Endodermal cell (in vitro differentiated cells): ENCODE data around the gene ELAVL2. TPM values are rescaled to one million over a fixed set of nuclear protein-coding genes. Genes with fewer than 3 reads are reported as not detected.
A peak's percentile ranks its signal among the peaks of the same experiment; 100 is the strongest.

Experiments used
- DNase-seq: peaks from one replicate; pipeline ENCODE4 v3.0.0-alpha.2; 2017
- H3K27ac ChIP-seq: 2 replicates; pipeline ENCODE4 v1.5.1; 2013; ENCODE audit warnings: mild to moderate bottlenecking, low read depth, low read length, moderate library complexity
- H3K27me3 ChIP-seq: 2 replicates; pipeline ENCODE4 v1.6.1; 2013; ENCODE audit warnings: mild to moderate bottlenecking, low read length, moderate library complexity; ENCODE audit not compliant: insufficient read depth, control insufficient read depth, poor library complexity, severe bottlenecking
- H3K36me3 ChIP-seq: 2 replicates; pipeline ENCODE4 v1.7.0; 2013; ENCODE audit warnings: mild to moderate bottlenecking, low read length, moderate library complexity; ENCODE audit not compliant: control insufficient read depth, insufficient read depth
- H3K4me1 ChIP-seq: one replicate; pipeline ENCODE4 v1.7.0; 2013; ENCODE audit warnings: low read length; ENCODE audit not compliant: control insufficient read depth, insufficient read depth
- H3K4me3 ChIP-seq: 2 replicates; pipeline ENCODE4 v1.5.1; 2013; ENCODE audit warnings: mild to moderate bottlenecking, low read length, moderate library complexity
- H3K9ac ChIP-seq: 2 replicates; pipeline ENCODE4 v1.6.1; 2013; ENCODE audit warnings: mild to moderate bottlenecking, low read length, moderate library complexity; ENCODE audit not compliant: poor library complexity, severe bottlenecking; ENCODE audit errors: extremely low read depth
- H3K9me3 ChIP-seq: 2 replicates; pipeline ENCODE4 v1.6.1; 2013; ENCODE audit warnings: mild to moderate bottlenecking, low read length, moderate library complexity; ENCODE audit not compliant: control insufficient read depth
- H3K27ac Mint-ChIP-seq: 2 replicates; pipeline ENCODE4 v1.8.0; 2020; ENCODE audit warnings: mixed read lengths
- H3K27me3 Mint-ChIP-seq: 2 replicates; pipeline ENCODE4 v1.8.0; 2021; ENCODE audit warnings: mild to moderate bottlenecking, mixed read lengths; ENCODE audit not compliant: insufficient read depth
- H3K36me3 Mint-ChIP-seq: 2 replicates; pipeline ENCODE4 v1.8.0; 2020; ENCODE audit warnings: low read depth, mixed read lengths
- H3K4me1 Mint-ChIP-seq: 2 replicates; pipeline ENCODE4 v1.8.0; 2020; ENCODE audit warnings: mixed read lengths
- H3K4me3 Mint-ChIP-seq: 2 replicates; pipeline ENCODE4 v1.8.0; 2020; ENCODE audit warnings: mild to moderate bottlenecking, moderate library complexity, mixed read lengths
- H3K9me3 Mint-ChIP-seq: 2 replicates; pipeline ENCODE4 v1.8.0; 2020; ENCODE audit warnings: mild to moderate bottlenecking, mixed read lengths
- CTCF ChIP-seq: fragments of 200-600 bp; sonication (generic); conservative IDR thresholded peaks from 2 replicates; pipeline ENCODE4 v1.5.0; 2021; ENCODE audit warnings: antibody characterized with exemption, mild to moderate bottlenecking
- WGBS, 2 experiments: methylation state at CpG; one replicate each; pipeline versions ENCODE4 v1.1.5 to v1.1.7; 2013; ENCODE audit warnings: missing lambda C conversion rate in 2 of 2, mixed read lengths in 1 of 2; ENCODE audit not compliant: insufficient coverage in 1 of 2, insufficient read length in 1 of 2; 5-methylcytosine and 5-hydroxymethylcytosine counted together
- total RNA-seq, 2 donors: library from RNA; stranded (reverse); fragmentation: NEBNext Ultra II Directional in 1 of 2; extraction: Animal tissue kit (Norgen Biotek cat#: 25700) in 1 of 2; gene quantifications; 2 replicates in 1 of 2; 3 replicates in 1 of 2; pipeline ENCODE4 v1.2.1, GENCODE V29; 2021

Gene ELAVL2
- total RNA-seq, 2 donors from 2014 or later, result 4.7 to 6.2 TPM

GRCh38 chr9:23693374-23693773, 132.7 kb downstream of the ELAVL2 start:
- no peak overlapping the region for H3K9ac ChIP-seq
- H3K9me3 Mint-ChIP-seq, result no peaks in the 10 kb centered on the region
- TF ChIP-seq CTCF, result no peak
- H3K27ac Mint-ChIP-seq, result no peak overlapping the region
- H3K9me3 ChIP-seq, result no peaks in the 10 kb centered on the region
- no peaks in the 10 kb centered on the region for H3K4me1 ChIP-seq
- no peak for DNase-seq
- H3K4me1 Mint-ChIP-seq, result peaks cover 14% of the 10 kb centered on the region
- H3K36me3 ChIP-seq, result no peaks in the 10 kb centered on the region
- no peaks in the 10 kb centered on the region for H3K27me3 Mint-ChIP-seq
- 90 to 100% methylated on average over 4 to 5 of the region's 5 CpGs for WGBS, 2 experiments
- H3K27me3 ChIP-seq, result no peaks in the 10 kb centered on the region
- H3K27ac ChIP-seq, result no peak overlapping the region
- no peak overlapping the region for H3K4me3 Mint-ChIP-seq
- H3K4me3 ChIP-seq, result no peak overlapping the region
- H3K36me3 Mint-ChIP-seq, result no peaks in the 10 kb centered on the region

- Histone ChIP-seq H3K4me1 (no peaks in the 10 kb centered on the region), H3K9ac (no peak overlapping the region), H3K36me3 (no peaks in the 10 kb centered on the region), H3K27me3 (no peaks in the 10 kb centered on the region), H3K9me3 (no peaks in the 10 kb centered on the region), H3K4me3 (no peak overlapping the region), H3K27ac (no peak overlapping the region)
- no peak for TF ChIP-seq CTCF
- peaks cover 14% of the 10 kb centered on the region for H3K4me1 Mint-ChIP-seq
- DNase-seq, result no peak
- no peak overlapping the region for H3K27ac Mint-ChIP-seq
- H3K36me3 Mint-ChIP-seq, result no peaks in the 10 kb centered on the region
- H3K27me3 Mint-ChIP-seq, result no peaks in the 10 kb centered on the region
- WGBS, 2 experiments, result no CpG with 5 or more reads among the region's 1 CpG
- H3K9me3 Mint-ChIP-seq, result no peaks in the 10 kb centered on the region
- H3K4me3 Mint-ChIP-seq, result no peak overlapping the region
Measured at GRCh38 chr9:23686896-23687295, 139.1 kb downstream of the ELAVL2 start.

- no peaks in the 10 kb centered on the region for H3K27me3 ChIP-seq
- no peaks in the 10 kb centered on the region for H3K4me1 ChIP-seq
- H3K4me3 ChIP-seq, result no peak overlapping the region
- peak; percentile 54 for DNase-seq
- H3K4me3 Mint-ChIP-seq, result no peak overlapping the region
- no peaks in the 10 kb centered on the region for H3K9me3 ChIP-seq
- no peak overlapping the region for H3K27ac Mint-ChIP-seq
- H3K36me3 Mint-ChIP-seq, result no peaks in the 10 kb centered on the region
- H3K27me3 Mint-ChIP-seq, result no peaks in the 10 kb centered on the region
- TF ChIP-seq CTCF, result no peak
- no peaks in the 10 kb centered on the region for H3K36me3 ChIP-seq
- no peak overlapping the region for H3K9ac ChIP-seq
- H3K27ac ChIP-seq, result no peak overlapping the region
- H3K4me1 Mint-ChIP-seq, result peaks cover 14% of the 10 kb centered on the region
- H3K9me3 Mint-ChIP-seq, result no peaks in the 10 kb centered on the region
- WGBS, 2 experiments, result 73 to 78% methylated on average over 3 to 4 of the region's 4 CpGs
Measured at GRCh38 chr9:23686257-23686656, 139.8 kb downstream of the ELAVL2 start.
